ENCODE results near the gene BASP1.

BASP1 gene

DNA sequence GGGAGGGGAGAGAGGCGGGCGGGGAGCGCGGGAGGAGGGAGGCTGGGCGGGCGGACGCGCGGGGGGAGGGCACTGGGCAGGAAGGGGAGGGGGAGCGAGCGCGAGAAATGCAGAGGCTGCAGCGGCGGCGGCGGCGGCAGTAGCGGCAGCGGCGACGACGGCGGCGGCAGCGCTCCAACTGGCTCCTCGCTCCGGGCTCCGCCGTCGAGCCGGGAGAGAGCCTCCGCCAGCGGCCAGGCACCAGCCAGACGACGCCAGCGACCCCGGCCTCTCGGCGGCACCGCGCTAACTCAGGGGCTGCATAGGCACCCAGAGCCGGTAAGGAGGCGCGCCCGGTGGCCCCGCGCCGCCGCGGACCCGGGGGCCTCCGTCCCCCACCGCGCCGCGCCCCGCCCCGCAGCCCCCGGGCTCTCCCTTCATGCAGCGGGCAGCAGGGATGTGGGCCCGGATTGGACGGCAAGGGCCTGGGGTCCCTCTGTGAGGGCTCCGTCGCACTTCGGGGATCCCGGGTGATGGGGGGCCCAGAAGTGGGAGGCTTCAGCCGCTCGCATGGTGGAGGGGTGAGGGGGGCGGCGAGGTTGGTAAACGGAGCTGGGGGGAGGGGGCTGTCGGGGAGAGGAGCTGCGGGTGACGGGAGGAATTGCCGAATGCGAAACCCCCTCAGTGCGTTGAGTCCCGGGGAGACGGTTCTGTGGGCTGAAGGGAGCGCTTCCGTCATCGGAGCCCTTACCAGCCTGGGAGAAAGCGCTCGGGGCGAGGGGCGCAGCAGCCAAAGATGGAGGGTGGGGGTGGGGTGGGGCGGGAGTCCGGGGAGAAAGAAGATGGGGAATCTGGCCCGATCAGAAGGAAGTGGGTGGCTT lies at the start of gene BASP1:
Gene BASP1 (plus strand): TSS at position 139 of the 860 bp plus-strand sequence. CDS start 57,586 bp downstream, outside the sequence.
- DNase-seq (ENCODE audit: extremely low read depth, low read depth): no peak
- TF ChIP-seq, protein P1, sequence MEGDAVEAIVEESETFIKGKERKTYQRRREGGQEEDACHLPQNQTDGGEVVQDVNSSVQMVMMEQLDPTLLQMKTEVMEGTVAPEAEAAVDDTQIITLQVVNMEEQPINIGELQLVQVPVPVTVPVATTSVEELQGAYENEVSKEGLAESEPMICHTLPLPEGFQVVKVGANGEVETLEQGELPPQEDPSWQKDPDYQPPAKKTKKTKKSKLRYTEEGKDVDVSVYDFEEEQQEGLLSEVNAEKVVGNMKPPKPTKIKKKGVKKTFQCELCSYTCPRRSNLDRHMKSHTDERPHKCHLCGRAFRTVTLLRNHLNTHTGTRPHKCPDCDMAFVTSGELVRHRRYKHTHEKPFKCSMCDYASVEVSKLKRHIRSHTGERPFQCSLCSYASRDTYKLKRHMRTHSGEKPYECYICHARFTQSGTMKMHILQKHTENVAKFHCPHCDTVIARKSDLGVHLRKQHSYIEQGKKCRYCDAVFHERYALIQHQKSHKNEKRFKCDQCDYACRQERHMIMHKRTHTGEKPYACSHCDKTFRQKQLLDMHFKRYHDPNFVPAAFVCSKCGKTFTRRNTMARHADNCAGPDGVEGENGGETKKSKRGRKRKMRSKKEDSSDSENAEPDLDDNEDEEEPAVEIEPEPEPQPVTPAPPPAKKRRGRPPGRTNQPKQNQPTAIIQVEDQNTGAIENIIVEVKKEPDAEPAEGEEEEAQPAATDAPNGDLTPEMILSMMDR (IDR thresholded peaks at IDR 0.05; ENCODE audit: low read depth, low read length, missing control alignments): no peak
- peak within 1 kb of the TSS; percentile 75 for H3K4me3 ChIP-seq (replicated peaks; ENCODE audit: low read depth, low read length)

- no peak overlapping the region for H3K4me3 ChIP-seq (replicated peaks; ENCODE audit: low read depth, low read length)
- TF ChIP-seq, protein P1 (IDR thresholded peaks at IDR 0.05; ENCODE audit: low read depth, low read length, missing control alignments): no peak
- no peak for DNase-seq (ENCODE audit: extremely low read depth, low read depth)
Measured at GRCh38 chr5:17169507-17169906, 47.9 kb upstream of the BASP1 start.

DNA sequence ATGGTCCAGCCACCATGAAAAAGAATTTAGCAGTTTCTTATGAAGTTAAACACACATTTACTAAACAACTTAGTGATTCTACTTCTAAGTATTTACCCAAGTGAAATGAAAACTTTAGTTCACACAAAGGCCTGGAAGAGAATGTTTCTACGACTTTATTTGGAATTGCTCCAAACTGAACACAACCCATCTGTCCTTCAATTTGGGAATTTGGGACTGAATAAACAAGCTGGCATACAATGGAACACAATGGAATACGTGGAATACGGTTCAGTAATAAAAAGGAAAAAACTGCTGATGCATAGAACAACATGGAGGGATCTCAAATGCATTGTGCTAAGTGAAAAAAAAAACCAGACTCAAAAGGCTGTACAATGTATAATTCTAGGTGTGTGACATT lies 44.6 kb upstream of the BASP1 start:
- H3K4me3 ChIP-seq (replicated peaks; ENCODE audit: low read depth, low read length): no peak overlapping the region
- DNase-seq (ENCODE audit: extremely low read depth, low read depth): no peak
- TF ChIP-seq, protein P1 (IDR thresholded peaks at IDR 0.05; ENCODE audit: low read depth, low read length, missing control alignments): no peak

- TF ChIP-seq, protein P1 (IDR thresholded peaks at IDR 0.05; ENCODE audit: low read depth, low read length, missing control alignments): no peak
- DNase-seq (ENCODE audit: extremely low read depth, low read depth): no peak
- no peak overlapping the region for H3K4me3 ChIP-seq (replicated peaks; ENCODE audit: low read depth, low read length)
Measured at GRCh38 chr5:17174965-17175364, 42.5 kb upstream of the BASP1 start.

- no peak overlapping the region for H3K4me3 ChIP-seq (replicated peaks; ENCODE audit: low read depth, low read length)
- DNase-seq (ENCODE audit: extremely low read depth, low read depth): no peak
- TF ChIP-seq, protein P1 (IDR thresholded peaks at IDR 0.05; ENCODE audit: low read depth, low read length, missing control alignments): no peak
Measured at GRCh38 chr5:17177501-17178372, 39.7 kb upstream of the BASP1 start.

GRCh38 chr5:17178373-17178675 lies 39.1 kb upstream of the BASP1 start:
- TF ChIP-seq, protein P1 (IDR thresholded peaks at IDR 0.05; ENCODE audit: low read depth, low read length, missing control alignments): no peak
- DNase-seq (ENCODE audit: extremely low read depth, low read depth): no peak
- H3K4me3 ChIP-seq (replicated peaks; ENCODE audit: low read depth, low read length): no peak overlapping the region
